ENCODE results near the gene OR2T27. TPM values are rescaled to one million over a fixed set of nuclear protein-coding genes. Genes with fewer than 3 reads are reported as not detected.

Gene OR2T27
- total RNA-seq, 1 experiment from 2014 or later: not detected

GRCh38 chr1:248625971-248626370 is 29.4 kb downstream of the OR2T27 start:
- CTCF ChIA-PET: no interaction called here

More at GRCh38 chr1:248625971-248626370, 29.4 kb downstream of the OR2T27 start:
- no peaks in the 10 kb centered on the region for H3K9me2 ChIP-seq (ENCODE audit: insufficient read depth)
- TF ChIP-seq ATF3 (IDR thresholded peaks at IDR 0.05) (no peak), MAX (IDR thresholded peaks at IDR 0.05) (no peak), POLR2AphosphoS5 (IDR thresholded peaks at IDR 0.05; ENCODE audit: low read depth, low read length) (no peak), ELF1 (IDR thresholded peaks at IDR 0.05; ENCODE audit: borderline replicate concordance, low read depth) (no peak), TCF7L2 (IDR thresholded peaks at IDR 0.05; ENCODE audit: borderline replicate concordance, extremely low read depth, insufficient read depth, insufficient read length) (no peak), EGR1 (IDR thresholded peaks at IDR 0.05; ENCODE audit: low read depth) (no peak), REST (IDR thresholded peaks at IDR 0.05; ENCODE audit: low read depth) (no peak), ZFX (IDR thresholded peaks at IDR 0.05) (no peak), FOSL1 (IDR thresholded peaks at IDR 0.05; ENCODE audit: low read depth) (no peak), EZH2 (IDR thresholded peaks at IDR 0.05) (no peak), ZBTB33 (IDR thresholded peaks at IDR 0.05; ENCODE audit: extremely low read depth, insufficient replicate concordance, low read length) (no peak), YY1 (IDR thresholded peaks at IDR 0.05; ENCODE audit: extremely low read depth, insufficient replicate concordance, low read depth, low read length) (no peak), ZNF274 (IDR thresholded peaks at IDR 0.05; ENCODE audit: low read depth, low read length) (no peak), EZH2phosphoT487 (IDR thresholded peaks at IDR 0.05; ENCODE audit: borderline replicate concordance) (no peak), RAD21 (IDR thresholded peaks at IDR 0.05; ENCODE audit: low read depth) (no peak), POLR2A (IDR thresholded peaks at IDR 0.05; ENCODE audit: borderline replicate concordance, extremely low read depth, insufficient read depth, insufficient read length) (no peak), SIN3A (IDR thresholded peaks at IDR 0.05; ENCODE audit: low read depth) (no peak), SRF (IDR thresholded peaks at IDR 0.05; ENCODE audit: low read depth) (no peak), CEBPB (IDR thresholded peaks at IDR 0.05; ENCODE audit: low read depth) (no peak), CBX3 (IDR thresholded peaks at IDR 0.05; ENCODE audit: low read depth) (no peak)
- no peak overlapping the region for H2AFZ ChIP-seq (ENCODE audit: low read depth, low read length, poor library complexity, severe bottlenecking)
- H3K27ac ChIP-seq (ENCODE audit: low read depth, low read length): no peak overlapping the region
- H3K4me2 ChIP-seq (ENCODE audit: low read length): no peak overlapping the region
- H3K36me3 ChIP-seq (ENCODE audit: control insufficient read depth in 1 of 2, insufficient read depth in 2 of 2, low read length in 2 of 2): no peaks in the 10 kb centered on the region
- RAD21 ChIA-PET (ENCODE audit: low non-redundant PET in 1 of 2, low total read pairs in 2 of 2, uncharacterized antibody in 2 of 2, unreplicated experiment in 2 of 2): no interaction called here
- no peaks in the 10 kb centered on the region for H3K27me3 ChIP-seq (ENCODE audit: insufficient read depth, low read length)
- no peak overlapping the region for H3K9ac ChIP-seq (ENCODE audit: low read length)
- H3K79me2 ChIP-seq (ENCODE audit: insufficient read depth, low read length): no peaks in the 10 kb centered on the region
- H3K4me3 ChIP-seq (replicated peaks in 1 of 2; ENCODE audit: low read depth in 1 of 2, low read length in 2 of 2): no peak overlapping the region
- H3K4me1 ChIP-seq (ENCODE audit: control insufficient read depth in 1 of 2, insufficient read depth in 2 of 2, low read length in 2 of 2): no peaks in the 10 kb centered on the region
- intact Hi-C loops (cut with micrococcal nuclease): no loop called here
- no peaks in the 10 kb centered on the region for H3K9me3 ChIP-seq (ENCODE audit: control insufficient read depth in 1 of 2, insufficient read depth in 1 of 2, low read depth in 1 of 2, low read length in 2 of 2)
- BruUV-seq (replicated peaks): no TSS peak
- no peaks in the 10 kb centered on the region for H4K20me1 ChIP-seq (ENCODE audit: insufficient read depth)
- no peak for ATAC-seq
- DNase-seq (ENCODE audit: low read depth, low spot score): no peak
- POLR2A ChIA-PET: no interaction called here

All from HCT116 (cell line).